Thyroid gland (tissue), 4 donors: ENCODE measurements around the gene NLK.

Experiments
- POLR2A ChIP-seq, 2 donors: fragments of 450-650 bp; IDR thresholded peaks; one replicate each; pipeline ENCODE4 v1.6.1; 2017; ENCODE audit warnings: antibody characterized with exemption in 2 of 2, mild to moderate bottlenecking in 2 of 2, moderate library complexity in 1 of 2
- TF ChIP-seq, protein P1 (sequence below), 6 experiments: fragments of 200-600 bp in 3 of 6; fragments of 450-650 bp in 3 of 6; sonication (generic) in 3 of 6; IDR thresholded peaks; one replicate each; pipeline ENCODE4 v1.5.1; 2016 to 2019; ENCODE audit warnings: antibody characterized with exemption in 6 of 6, mild to moderate bottlenecking in 2 of 6, inconsistent platforms in 1 of 6, moderate library complexity in 1 of 6

GRCh38 chr17:28033972-28034714, 8.3 kb upstream of the NLK start:
- TF ChIP-seq, protein P1, sequence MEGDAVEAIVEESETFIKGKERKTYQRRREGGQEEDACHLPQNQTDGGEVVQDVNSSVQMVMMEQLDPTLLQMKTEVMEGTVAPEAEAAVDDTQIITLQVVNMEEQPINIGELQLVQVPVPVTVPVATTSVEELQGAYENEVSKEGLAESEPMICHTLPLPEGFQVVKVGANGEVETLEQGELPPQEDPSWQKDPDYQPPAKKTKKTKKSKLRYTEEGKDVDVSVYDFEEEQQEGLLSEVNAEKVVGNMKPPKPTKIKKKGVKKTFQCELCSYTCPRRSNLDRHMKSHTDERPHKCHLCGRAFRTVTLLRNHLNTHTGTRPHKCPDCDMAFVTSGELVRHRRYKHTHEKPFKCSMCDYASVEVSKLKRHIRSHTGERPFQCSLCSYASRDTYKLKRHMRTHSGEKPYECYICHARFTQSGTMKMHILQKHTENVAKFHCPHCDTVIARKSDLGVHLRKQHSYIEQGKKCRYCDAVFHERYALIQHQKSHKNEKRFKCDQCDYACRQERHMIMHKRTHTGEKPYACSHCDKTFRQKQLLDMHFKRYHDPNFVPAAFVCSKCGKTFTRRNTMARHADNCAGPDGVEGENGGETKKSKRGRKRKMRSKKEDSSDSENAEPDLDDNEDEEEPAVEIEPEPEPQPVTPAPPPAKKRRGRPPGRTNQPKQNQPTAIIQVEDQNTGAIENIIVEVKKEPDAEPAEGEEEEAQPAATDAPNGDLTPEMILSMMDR (IDR thresholded peaks at IDR 0.05): no peak
- no peak for TF ChIP-seq POLR2A (IDR thresholded peaks at IDR 0.05)
